Measurements from ENCODE around the gene COG5. TPM values are rescaled to one million over a fixed set of nuclear protein-coding genes. Genes with fewer than 3 reads are reported as not detected.

Gene COG5
- total and polyA plus RNA-seq, 9 of the 15 experiments (the other 6 are each of a cell fraction or from before 2014, with no cell fraction given): 15.3 to 75.1 (median 56.4) TPM

DNA sequence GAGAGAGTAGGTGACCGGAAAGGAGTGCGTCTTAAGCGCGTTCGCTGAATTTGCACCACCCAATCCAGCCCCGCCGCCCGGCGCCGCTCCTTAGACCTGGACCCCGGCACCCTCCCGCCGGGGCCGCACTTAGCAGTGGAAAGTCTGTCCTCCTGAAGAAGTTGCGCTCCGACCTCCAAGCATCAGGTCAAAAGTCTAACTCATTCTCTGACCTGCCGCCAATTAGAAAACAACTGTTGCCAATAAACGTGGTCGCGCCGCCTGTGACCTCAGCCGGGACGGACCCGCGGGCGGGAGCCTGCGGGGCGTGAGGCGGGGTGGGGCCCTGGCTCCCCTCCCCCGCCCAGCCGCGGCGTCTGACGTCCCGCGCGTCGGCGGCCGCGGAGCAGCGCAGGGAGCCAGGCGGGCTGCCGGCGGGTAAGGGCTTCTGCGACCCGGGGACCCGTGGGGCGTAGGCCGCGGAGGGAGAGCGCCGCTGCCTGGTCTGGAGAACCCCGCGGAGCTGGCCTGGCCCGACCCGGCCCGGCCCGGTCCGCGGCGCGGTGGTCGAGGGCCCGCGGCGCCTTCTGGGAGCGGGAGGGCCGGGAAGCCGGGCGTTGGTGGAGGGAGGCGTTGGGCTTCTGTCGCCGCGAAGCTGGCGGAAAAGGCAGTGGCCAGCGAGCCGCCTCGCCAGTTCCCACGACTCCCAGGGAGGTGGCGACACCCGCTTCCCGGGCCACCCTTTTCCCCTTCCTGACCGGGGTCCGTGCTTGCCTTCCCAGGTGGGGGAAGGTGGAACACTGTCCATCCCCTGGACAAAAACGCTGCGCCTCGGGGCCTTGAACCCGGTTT is 16.4 kb upstream of the COG5 start, which contains the start of gene BCAP29 (continued):
- TF ChIP-seq, protein P1, sequence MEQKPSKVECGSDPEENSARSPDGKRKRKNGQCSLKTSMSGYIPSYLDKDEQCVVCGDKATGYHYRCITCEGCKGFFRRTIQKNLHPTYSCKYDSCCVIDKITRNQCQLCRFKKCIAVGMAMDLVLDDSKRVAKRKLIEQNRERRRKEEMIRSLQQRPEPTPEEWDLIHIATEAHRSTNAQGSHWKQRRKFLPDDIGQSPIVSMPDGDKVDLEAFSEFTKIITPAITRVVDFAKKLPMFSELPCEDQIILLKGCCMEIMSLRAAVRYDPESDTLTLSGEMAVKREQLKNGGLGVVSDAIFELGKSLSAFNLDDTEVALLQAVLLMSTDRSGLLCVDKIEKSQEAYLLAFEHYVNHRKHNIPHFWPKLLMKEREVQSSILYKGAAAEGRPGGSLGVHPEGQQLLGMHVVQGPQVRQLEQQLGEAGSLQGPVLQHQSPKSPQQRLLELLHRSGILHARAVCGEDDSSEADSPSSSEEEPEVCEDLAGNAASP (IDR thresholded peaks at IDR 0.05): no peak
- TF ChIP-seq ZNF79 (CRISPR knock-in tag; IDR thresholded peaks at IDR 0.05; ENCODE audit: low read depth) (no peak), POLR2H (tag; IDR thresholded peaks at IDR 0.05; ENCODE audit: low read depth) (peak; percentile 83), ZKSCAN1 (IDR thresholded peaks at IDR 0.05; ENCODE audit: low read depth, low read length) (peak; percentile 34), NFIX (CRISPR knock-in tag; IDR thresholded peaks at IDR 0.05; ENCODE audit: low read depth) (no peak), NEUROD1 (IDR thresholded peaks at IDR 0.05; ENCODE audit: borderline replicate concordance, low read depth, low read length, partially characterized antibody) (no peak), ZFPM2 (CRISPR knock-in tag; IDR thresholded peaks at IDR 0.05) (peak; percentile 90; the same call in 1 of the 2 replicates), CTBP1 (IDR thresholded peaks at IDR 0.05; ENCODE audit: borderline replicate concordance) (peak; percentile 96), POLR2B (IDR thresholded peaks at IDR 0.05; ENCODE audit: low read depth, partially characterized antibody) (peak; percentile 93), NUFIP1 (IDR thresholded peaks at IDR 0.05; ENCODE audit: partially characterized antibody) (no peak), RBM39 (optimal IDR thresholded peaks at IDR 0.05; ENCODE audit: low read depth, low read length) (peak; percentile 74), GTF2F1 (IDR thresholded peaks at IDR 0.05; ENCODE audit: low read depth, low read length) (peak; percentile 61; the same call in 1 of the 2 replicates), ZBED1 (IDR thresholded peaks at IDR 0.05) (peak; percentile 87), ILF3 (IDR thresholded peaks at IDR 0.05; ENCODE audit: borderline replicate concordance) (peak; percentile 98; the same call in 1 of the 2 replicates), U2AF2 (optimal IDR thresholded peaks at IDR 0.05; ENCODE audit: low read depth, low read length) (no peak), FOSL1 (tag; conservative IDR thresholded peaks at IDR 0.05) (peak; percentile 47; the same call in 1 of the 2 replicates), ZNF174 (CRISPR knock-in tag; IDR thresholded peaks at IDR 0.05) (no peak), C11orf30 (IDR thresholded peaks at IDR 0.05; ENCODE audit: low read depth) (peak; percentile 89), SMAD1 (IDR thresholded peaks at IDR 0.05; ENCODE audit: low read depth, low read length, partially characterized antibody) (peak; percentile 90), KLF16 (IDR thresholded peaks at IDR 0.05) (0 out of 2 replicates have a peak, but pooled peaks have one; percentile 20), CHD1 (IDR thresholded peaks at IDR 0.05; ENCODE audit: low read length) (no peak), MTA3 (IDR thresholded peaks at IDR 0.05; ENCODE audit: borderline replicate concordance) (peak; percentile 95)
- TF ChIP-seq, protein P2, sequence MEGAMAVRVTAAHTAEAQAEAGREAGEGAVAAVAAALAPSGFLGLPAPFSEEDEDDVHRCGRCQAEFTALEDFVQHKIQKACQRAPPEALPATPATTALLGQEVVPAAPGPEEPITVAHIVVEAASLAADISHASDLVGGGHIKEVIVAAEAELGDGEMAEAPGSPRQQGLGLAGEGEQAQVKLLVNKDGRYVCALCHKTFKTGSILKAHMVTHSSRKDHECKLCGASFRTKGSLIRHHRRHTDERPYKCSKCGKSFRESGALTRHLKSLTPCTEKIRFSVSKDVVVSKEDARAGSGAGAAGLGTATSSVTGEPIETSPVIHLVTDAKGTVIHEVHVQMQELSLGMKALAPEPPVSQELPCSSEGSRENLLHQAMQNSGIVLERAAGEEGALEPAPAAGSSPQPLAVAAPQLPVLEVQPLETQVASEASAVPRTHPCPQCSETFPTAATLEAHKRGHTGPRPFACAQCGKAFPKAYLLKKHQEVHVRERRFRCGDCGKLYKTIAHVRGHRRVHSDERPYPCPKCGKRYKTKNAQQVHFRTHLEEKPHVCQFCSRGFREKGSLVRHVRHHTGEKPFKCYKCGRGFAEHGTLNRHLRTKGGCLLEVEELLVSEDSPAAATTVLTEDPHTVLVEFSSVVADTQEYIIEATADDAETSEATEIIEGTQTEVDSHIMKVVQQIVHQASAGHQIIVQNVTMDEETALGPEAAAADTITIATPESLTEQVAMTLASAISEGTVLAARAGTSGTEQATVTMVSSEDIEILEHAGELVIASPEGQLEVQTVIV (CRISPR knock-in tag; IDR thresholded peaks at IDR 0.05; ENCODE audit: borderline replicate concordance): peak; percentile 54; the same call in 1 of the 2 replicates
